IMR-90 (cell line): ENCODE measurements around the gene TRMT1L. TPM values are rescaled to one million over a fixed set of nuclear protein-coding genes. Genes with fewer than 3 reads are reported as not detected.

Experiments
- ATAC-seq: fragments of 200-7000 bp; cut with Tn5 transposase; 2 replicates; pipeline ENCODE4 v1.9.1; 2020; ENCODE audit warnings: low read depth, mild to moderate bottlenecking, moderate library complexity
- BruUV-seq: library from RNA; stranded (reverse); fragments of 400-500 nt; replicated peaks from 2 replicates; lab custom pipeline; 2021; lab: Mats Ljungman, UMichigan
- CTCF ChIA-PET: fragments of 300-600 bp; formaldehyde crosslinking; extraction: SDS; loops from one replicate; lab custom pipeline; 2021; ENCODE audit warnings: antibody characterized with exemption; lab: Yijun Ruan, JAX
- POLR2A ChIA-PET: fragments of 300-600 bp; sonication (Branson Sonifier 250); formaldehyde crosslinking; loops from one replicate; lab custom pipeline; 2022; ENCODE audit warnings: antibody characterized with exemption; ENCODE audit not compliant: unreplicated experiment; lab: Charles Lee
- DNase-seq: peaks from one replicate; pipeline ENCODE4 v3.0.0; 2013
- H2AFZ ChIP-seq: replicated peaks from 2 replicates; pipeline ENCODE3; 2013; ENCODE audit warnings: low read length, mild to moderate bottlenecking; ENCODE audit not compliant: poor library complexity
- H2AK5ac ChIP-seq: 2 replicates; pipeline ENCODE4 v1.6.1; 2013; ENCODE audit warnings: low read depth, low read length, inconsistent platforms
- H2AK9ac ChIP-seq: replicated peaks from 2 replicates; pipeline ENCODE3; 2013; ENCODE audit warnings: mild to moderate bottlenecking, low read depth, low read length, moderate library complexity; ENCODE audit not compliant: poor library complexity
- H2BK120ac ChIP-seq: 2 replicates; pipeline ENCODE4 v1.6.1; 2013; ENCODE audit warnings: low read depth, low read length, inconsistent platforms
- H2BK15ac ChIP-seq: 3 replicates; pipeline ENCODE4 v1.6.1; 2013; ENCODE audit warnings: low read depth, low read length, inconsistent platforms
- H2BK20ac ChIP-seq: 2 replicates; pipeline ENCODE4 v1.6.1; 2013; ENCODE audit warnings: low read depth, mild to moderate bottlenecking, inconsistent platforms, low read length, moderate library complexity
- H2BK5ac ChIP-seq: 2 replicates; pipeline ENCODE4 v1.6.1; 2013; ENCODE audit warnings: mild to moderate bottlenecking, low read depth, low read length, inconsistent platforms; ENCODE audit not compliant: poor library complexity, severe bottlenecking
- H3K14ac ChIP-seq: replicated peaks from 2 replicates; pipeline ENCODE4 v1.6.1; 2013; ENCODE audit warnings: low read depth, low read length, inconsistent platforms
- H3K18ac ChIP-seq: 2 replicates; pipeline ENCODE4 v1.6.1; 2013; ENCODE audit warnings: low read depth, low read length, control low read depth
- H3K23ac ChIP-seq: 2 replicates; pipeline ENCODE4 v1.6.1; 2013; ENCODE audit warnings: low read depth, low read length, inconsistent platforms
- H3K27ac ChIP-seq: 2 replicates; pipeline ENCODE4 v1.5.1; 2013; ENCODE audit warnings: mild to moderate bottlenecking, control low read depth, low read length; ENCODE audit not compliant: insufficient read depth
- H3K27me3 ChIP-seq: 2 replicates; pipeline ENCODE4 v1.6.1; 2013; ENCODE audit warnings: low read length; ENCODE audit not compliant: control insufficient read depth, insufficient read depth
- H3K36me3 ChIP-seq: 2 replicates; pipeline ENCODE4 v1.6.1; 2013; ENCODE audit warnings: low read length, mixed read lengths; ENCODE audit not compliant: control insufficient read depth, insufficient read depth
- H3K4ac ChIP-seq: 2 replicates; pipeline ENCODE4 v1.6.1; 2013; ENCODE audit warnings: low read depth, low read length, inconsistent platforms
- H3K4me1 ChIP-seq: 2 replicates; pipeline ENCODE4 v1.6.1; 2013; ENCODE audit warnings: low read length, mixed read lengths; ENCODE audit not compliant: control insufficient read depth, insufficient read depth
- H3K4me2 ChIP-seq: 2 replicates; pipeline ENCODE4 v1.6.1; 2013; ENCODE audit warnings: low read depth, mild to moderate bottlenecking, control low read depth, low read length, moderate library complexity
- H3K4me3 ChIP-seq: 2 replicates; pipeline ENCODE4 v1.5.1; 2013; ENCODE audit warnings: low read depth, mild to moderate bottlenecking, control low read depth, low read length, moderate library complexity; ENCODE audit not compliant: insufficient read depth
- H3K56ac ChIP-seq: 2 replicates; pipeline ENCODE4 v1.6.1; 2013; ENCODE audit warnings: low read length, inconsistent platforms; ENCODE audit not compliant: insufficient read depth; ENCODE audit errors: extremely low read depth
- H3K79me1 ChIP-seq, 2 experiments: 2 replicates each; pipeline ENCODE4 v1.6.1; 2013; ENCODE audit warnings: low read length in 2 of 2, inconsistent platforms in 1 of 2, low read depth in 1 of 2
- H3K9ac ChIP-seq: 2 replicates; pipeline ENCODE4 v1.6.1; 2013; ENCODE audit warnings: low read depth, low read length, control low read depth
- H3K9me1 ChIP-seq: 2 replicates; pipeline ENCODE4 v1.6.1; 2013; ENCODE audit warnings: low read length, inconsistent platforms; ENCODE audit not compliant: insufficient read depth
- H3K9me3 ChIP-seq: 2 replicates; pipeline ENCODE4 v1.6.1; 2013; ENCODE audit warnings: low read length; ENCODE audit not compliant: control insufficient read depth, insufficient read depth
- H4K20me1 ChIP-seq: 2 replicates; pipeline ENCODE4 v1.6.1; 2013; ENCODE audit warnings: low read length, inconsistent platforms; ENCODE audit not compliant: insufficient read depth
- H4K5ac ChIP-seq: 2 replicates; pipeline ENCODE4 v1.6.1; 2013; ENCODE audit warnings: mild to moderate bottlenecking, low read depth, low read length, control low read depth
- H4K8ac ChIP-seq, 2 experiments: 2 replicates each; pipeline ENCODE4 v1.6.1; 2013; ENCODE audit warnings: low read depth in 2 of 2, low read length in 2 of 2, control low read depth in 1 of 2, inconsistent platforms in 1 of 2
- H4K91ac ChIP-seq: 2 replicates; pipeline ENCODE4 v1.6.1; 2013; ENCODE audit warnings: low read depth, low read length, inconsistent platforms; ENCODE audit not compliant: insufficient read depth
- BHLHE40 ChIP-seq: fragments of 150-350 bp; IDR thresholded peaks from 2 replicates; pipeline ENCODE4 v1.6.1; 2016; ENCODE audit warnings: mild to moderate bottlenecking, low read depth, low read length
- CEBPB ChIP-seq: IDR thresholded peaks from 2 replicates; pipeline ENCODE4 v1.6.1; 2012; ENCODE audit warnings: low read depth, low read length, improper control_type of control experiment
- CHD1 ChIP-seq: IDR thresholded peaks from 2 replicates; pipeline ENCODE4 v1.6.1; 2012; ENCODE audit warnings: low read depth, low read length, improper control_type of control experiment
- CTCF ChIP-seq: conservative IDR thresholded peaks from 2 replicates; pipeline ENCODE4 v1.5.1; 2012; ENCODE audit warnings: mild to moderate bottlenecking, low read depth, low read length, improper control_type of control experiment
- ELK1 ChIP-seq: fragments of 150-350 bp; IDR thresholded peaks from 2 replicates; pipeline ENCODE4 v1.6.1; 2016; ENCODE audit warnings: low read depth, mild to moderate bottlenecking, low read length, moderate library complexity, borderline replicate concordance
- FOS ChIP-seq: fragments of 150-350 bp; IDR thresholded peaks from 2 replicates; pipeline ENCODE4 v1.6.1; 2016; ENCODE audit warnings: low read depth, low read length
- MAFK ChIP-seq: IDR thresholded peaks from 2 replicates; pipeline ENCODE4 v1.6.1; 2012; ENCODE audit warnings: low read depth, low read length, improper control_type of control experiment
- MAZ ChIP-seq: IDR thresholded peaks from 2 replicates; pipeline ENCODE4 v1.6.1; 2012; ENCODE audit warnings: low read depth, mild to moderate bottlenecking, low read length, improper control_type of control experiment, moderate library complexity, borderline replicate concordance
- MXI1 ChIP-seq: IDR thresholded peaks from 2 replicates; pipeline ENCODE4 v1.6.1; 2012; ENCODE audit warnings: low read depth, mild to moderate bottlenecking, low read length, moderate library complexity, borderline replicate concordance
- NFE2L2 ChIP-seq: fragments of 150-350 bp; IDR thresholded peaks from 2 replicates; pipeline ENCODE4 v1.6.1; 2016; ENCODE audit warnings: low read depth, mild to moderate bottlenecking, low read length
- POLR2A ChIP-seq: IDR thresholded peaks from 2 replicates; pipeline ENCODE4 v1.6.1; 2012; ENCODE audit warnings: mild to moderate bottlenecking, low read depth, low read length
- RAD21 ChIP-seq: IDR thresholded peaks from 2 replicates; pipeline ENCODE4 v1.6.1; 2012; ENCODE audit warnings: low read length, improper control_type of control experiment
- RCOR1 ChIP-seq: IDR thresholded peaks from 2 replicates; pipeline ENCODE4 v1.6.1; 2012; ENCODE audit warnings: mild to moderate bottlenecking, low read length, improper control_type of control experiment; ENCODE audit not compliant: insufficient replicate concordance
- RFX5 ChIP-seq: IDR thresholded peaks from 2 replicates; pipeline ENCODE4 v1.8.0; 2012; ENCODE audit warnings: low read depth, mild to moderate bottlenecking, low read length, moderate library complexity
- SMC3 ChIP-seq: fragments of 150-350 bp; IDR thresholded peaks from 2 replicates; pipeline ENCODE4 v1.6.1; 2016; ENCODE audit warnings: low read depth, mild to moderate bottlenecking, antibody characterized with exemption, low read length, moderate library complexity
- WGBS, 2 experiments: methylation state at CpG; one replicate each; pipeline versions ENCODE4 v1.1.5 to v1.1.7; 2013; ENCODE audit warnings: missing lambda C conversion rate in 2 of 2; ENCODE audit not compliant: insufficient read length in 1 of 2; ENCODE audit errors: extremely low coverage in 2 of 2; 5-methylcytosine and 5-hydroxymethylcytosine counted together
- dilution Hi-C: fragments of 300-500 bp; cut with HindIII; formaldehyde crosslinking; loops from one replicate; pipeline ENCODE4 v1.14.3; 2018; ENCODE audit warnings: low sequenced_read_pairs; ENCODE audit not compliant: unreplicated experiment
- in situ Hi-C: fragments of 300-500 bp; cut with MboI; formaldehyde crosslinking; loops from 3 replicates; pipeline ENCODE4 v1.14.3; 2019; ENCODE audit warnings: low sequenced_read_pairs, inconsistent platforms, mixed read lengths
- intact Hi-C: fragments of 100-400 bp; cut with micrococcal nuclease; formaldehyde crosslinking; loops from 2 replicates; pipeline ENCODE4 v1.10.0; 2022
- polyA plus RNA-seq, 3 experiments: library from polyadenylated mRNA; depleted of rRNA; stranded (reverse); fragments of >200 nt; gene quantifications; 2 replicates each; pipeline ENCODE4 v1.2.3, GENCODE V29; 2012; ENCODE audit warnings: low replicate concordance in 1 of 3
- total RNA-seq: library from RNA; depleted of rRNA; stranded (reverse); fragments of >200 nt; gene quantifications from 2 replicates; pipeline ENCODE4 v1.2.3, GENCODE V29; 2012
- TF ChIP-seq, protein P1 (sequence below): fragments of 150-350 bp; IDR thresholded peaks from 2 replicates; pipeline ENCODE4 v1.6.1; 2017; ENCODE audit warnings: mild to moderate bottlenecking, antibody characterized with exemption, low read length, low read depth

TRMT1L gene
- total and polyA plus RNA-seq, 2 of the 4 experiments (the other 2 are of a cell fraction): 11.0 to 21.9 TPM

DNA sequence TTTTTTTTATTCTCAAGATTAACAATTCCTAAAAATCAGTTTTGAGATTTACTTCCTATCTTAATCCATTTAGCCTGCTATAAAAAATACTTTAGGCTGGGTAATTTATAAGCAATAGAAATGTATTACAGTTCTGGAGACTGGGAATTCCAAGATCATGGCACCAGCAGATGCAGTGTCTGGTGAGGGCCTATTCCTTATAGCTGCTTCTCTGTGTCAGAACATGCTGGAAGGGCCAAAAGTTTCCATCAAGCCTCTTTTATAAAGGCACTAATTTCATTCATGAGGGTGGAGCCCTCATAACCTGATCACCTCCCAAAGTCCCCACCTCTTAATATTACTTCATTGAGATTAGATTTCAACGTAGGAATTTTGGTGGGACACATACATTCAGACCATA lies 69.7 kb downstream of the TRMT1L start:
- Histone ChIP-seq H3K36me3 (peaks cover 6% of the 10 kb centered on the region), H2BK15ac (no peak overlapping the region), H3K4ac (no peak overlapping the region), H2BK120ac (no peak overlapping the region), H4K8ac (no peak overlapping the region), H3K9ac (no peak overlapping the region), H3K4me2 (no peak overlapping the region), H4K20me1 (peaks cover 4% of the 10 kb centered on the region; the same call in 1 of the 2 replicates), H4K5ac (no peak overlapping the region), H3K9me3 (no peaks in the 10 kb centered on the region), H3K18ac (no peak overlapping the region), H3K4me3 (no peak overlapping the region), H2BK20ac (no peak overlapping the region), H2BK5ac (no peak overlapping the region), H3K23ac (no peak overlapping the region), H2AK5ac (no peak overlapping the region), H2AK9ac (no peak overlapping the region), H2AFZ (no peak overlapping the region), H4K91ac (no peak overlapping the region), H3K4me1 (no peaks in the 10 kb centered on the region), H3K27ac (no peak overlapping the region), H3K79me1 (peaks cover 23 to 34% of the 10 kb centered on the region in 2 experiments), H3K27me3 (no peaks in the 10 kb centered on the region), H3K9me1 (no peaks in the 10 kb centered on the region), H3K14ac (no peak overlapping the region), H3K56ac (no peak overlapping the region)
- no TSS peak for BruUV-seq
- ChIA-PET CTCF (interaction anchor here (1.1 kb wide), 1 partner anchor 83 kb away, joined by 3 read pairs; no protein-coding TSS in a partner anchor), POLR2A (no interaction called here)
- dilution Hi-C loops: no loop called here
- ATAC-seq: no peak
- in situ Hi-C loops: no loop called here
- no CpG with 5 or more reads among the region's 1 CpG for WGBS, 2 experiments
- intact Hi-C loops: no loop called here
- DNase-seq: no peak
- TF ChIP-seq FOS: no peak
- TF ChIP-seq CTCF: no peak
- no peak for TF ChIP-seq ELK1
- TF ChIP-seq CEBPB: no peak
- TF ChIP-seq MAZ: no peak
- TF ChIP-seq, protein P1, sequence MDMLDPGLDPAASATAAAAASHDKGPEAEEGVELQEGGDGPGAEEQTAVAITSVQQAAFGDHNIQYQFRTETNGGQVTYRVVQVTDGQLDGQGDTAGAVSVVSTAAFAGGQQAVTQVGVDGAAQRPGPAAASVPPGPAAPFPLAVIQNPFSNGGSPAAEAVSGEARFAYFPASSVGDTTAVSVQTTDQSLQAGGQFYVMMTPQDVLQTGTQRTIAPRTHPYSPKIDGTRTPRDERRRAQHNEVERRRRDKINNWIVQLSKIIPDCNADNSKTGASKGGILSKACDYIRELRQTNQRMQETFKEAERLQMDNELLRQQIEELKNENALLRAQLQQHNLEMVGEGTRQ: no peak
- no peak for TF ChIP-seq BHLHE40
- no peak for TF ChIP-seq POLR2A
- TF ChIP-seq MXI1: no peak
- TF ChIP-seq RCOR1: no peak
- no peak for TF ChIP-seq RAD21
- no peak for TF ChIP-seq NFE2L2
- no peak for TF ChIP-seq MAFK
- TF ChIP-seq CHD1: no peak
- no peak for TF ChIP-seq SMC3
- TF ChIP-seq RFX5: no peak
